K562 (cell line): ENCODE measurements around the gene CHCHD6. TPM values are rescaled to one million over a fixed set of nuclear protein-coding genes. Genes with fewer than 3 reads are reported as not detected.

Source experiments
- ATAC-seq: fragments of 200-7000 bp; cut with Tn5 transposase; 3 replicates; pipeline ENCODE4 v1.9.1; 2020; ENCODE audit warnings: moderate library complexity
- BruUV-seq: library from RNA; stranded (reverse); fragments of 400-500 nt; replicated peaks from 2 replicates; lab custom pipeline; 2021; lab: Mats Ljungman, UMichigan
- CTCF ChIA-PET: fragments of 300-600 bp; formaldehyde crosslinking; extraction: SDS; loops from one replicate; lab custom pipeline; 2021; ENCODE audit warnings: low intra/inter-chr PET ratio; lab: Yijun Ruan, JAX
- POLR2A ChIA-PET: fragments of 300-600, 350-650 bp; sonication (Branson Sonifier 250); formaldehyde crosslinking; extraction: SDS; loops from one replicate; lab custom pipeline; 2021; ENCODE audit warnings: antibody characterized with exemption, inconsistent platforms; lab: Yijun Ruan, JAX
- DNase-seq, 4 experiments: peaks; one replicate each; pipeline versions ENCODE4 v3.0.0 to v3.0.0-alpha.2; 2011 to 2018; ENCODE audit warnings: low spot score in 3 of 4, mixed read lengths in 3 of 4; ENCODE audit errors: extremely low read depth in 1 of 4
- FAIRE-seq: peaks from 2 replicates; lab custom pipeline; 2011; peaks lifted over from hg19 to GRCh38; lab: Jason Lieb, UNC
- H2AFZ ChIP-seq: 2 replicates; pipeline ENCODE4 v1.6.0; 2011; ENCODE audit warnings: low read depth, low read length, control low read depth, inconsistent platforms
- H3K27ac ChIP-seq: fragments of 200-600 bp; 3 replicates; pipeline ENCODE4 v1.8.0; 2011; ENCODE audit warnings: low read depth, mild to moderate bottlenecking, control low read depth, inconsistent platforms, low read length, moderate library complexity, mixed read lengths; ENCODE audit errors: extremely low read depth
- H3K27me3 ChIP-seq, 2 experiments: fragments of 300-600 bp in 1 of 2; 2 replicates in 1 of 2; 3 replicates in 1 of 2; pipeline versions ENCODE4 v1.6.0 to v1.8.0; 2011; ENCODE audit warnings: inconsistent platforms in 2 of 2, low read length in 2 of 2, mild to moderate bottlenecking in 1 of 2, mixed read lengths in 1 of 2, moderate library complexity in 1 of 2; ENCODE audit not compliant: control insufficient read depth in 2 of 2, insufficient read depth in 2 of 2
- H3K36me3 ChIP-seq: fragments of 300-600 bp; 3 replicates; pipeline ENCODE4 v1.8.0; 2011; ENCODE audit warnings: mild to moderate bottlenecking, low read length, inconsistent platforms; ENCODE audit not compliant: control insufficient read depth, insufficient read depth
- H3K4me1 ChIP-seq, 2 experiments: fragments of 200-600 bp in 1 of 2; replicated peaks in 1 of 2; 2 replicates in 1 of 2; 3 replicates in 1 of 2; pipeline versions ENCODE4 v1.5.1 to v1.8.0; 2011; ENCODE audit warnings: inconsistent platforms in 2 of 2, low read length in 2 of 2, mild to moderate bottlenecking in 1 of 2, mixed read lengths in 1 of 2, moderate library complexity in 1 of 2; ENCODE audit not compliant: control insufficient read depth in 2 of 2, insufficient read depth in 2 of 2
- H3K4me2 ChIP-seq: 2 replicates; pipeline ENCODE4 v1.6.1; 2011; ENCODE audit warnings: low read length, control low read depth, inconsistent platforms, mixed read lengths; ENCODE audit not compliant: insufficient read depth
- H3K4me3 ChIP-seq: fragments of 200-600 bp; sonication (generic), shearing (Covaris generic); 2 replicates; pipeline ENCODE4 v1.5.1; 2016; ENCODE audit warnings: control low read depth, inconsistent platforms
- H3K79me2 ChIP-seq: fragments of 200-600 bp; 3 replicates; pipeline ENCODE4 v1.8.0; 2011; ENCODE audit warnings: low read length, inconsistent platforms; ENCODE audit not compliant: control insufficient read depth, insufficient read depth
- H3K9ac ChIP-seq, 2 experiments: 2 replicates each; pipeline versions ENCODE4 v1.6.0 to v1.6.1; 2011; ENCODE audit warnings: low read depth in 2 of 2, low read length in 2 of 2, control low read depth in 1 of 2, inconsistent platforms in 1 of 2, mild to moderate bottlenecking in 1 of 2, mixed read lengths in 1 of 2; ENCODE audit not compliant: insufficient read depth in 1 of 2
- H3K9me1 ChIP-seq: one replicate; pipeline ENCODE4 v1.6.0; 2011; ENCODE audit warnings: inconsistent platforms, mild to moderate bottlenecking, low read length, moderate library complexity; ENCODE audit not compliant: control insufficient read depth, insufficient read depth
- H3K9me3 ChIP-seq: replicated peaks from 2 replicates; pipeline ENCODE4 v1.5.1; 2011; ENCODE audit warnings: low read depth, low read length, inconsistent platforms; ENCODE audit not compliant: control insufficient read depth, insufficient read depth
- H4K20me1 ChIP-seq: replicated peaks from 2 replicates; pipeline ENCODE4 v1.6.1; 2011; ENCODE audit warnings: low read length, inconsistent platforms, mixed read lengths; ENCODE audit not compliant: control insufficient read depth, insufficient read depth
- ATF3 ChIP-seq, 2 experiments: fragments of 450-650 bp in 1 of 2; sonication (generic) in 1 of 2; formaldehyde crosslinking in 1 of 2; IDR thresholded peaks in 1 of 2; conservative IDR thresholded peaks in 1 of 2; 2 replicates each; pipeline versions ENCODE4 v1.6.1 to v1.8.1; 2016 to 2023; ENCODE audit warnings: mild to moderate bottlenecking in 2 of 2, moderate library complexity in 2 of 2, inconsistent platforms in 1 of 2, missing genetic modification reagents in 1 of 2
- HMGN3 ChIP-seq: IDR thresholded peaks from 2 replicates; pipeline ENCODE4 v1.6.1; 2011; ENCODE audit warnings: borderline replicate concordance, low read depth, mild to moderate bottlenecking, mixed read lengths, low read length; ENCODE audit not compliant: insufficient read length; ENCODE audit errors: extremely low read depth
- KDM2B ChIP-seq: fragments of 250-450 bp; sonication (Bioruptor Pico); IDR thresholded peaks from 2 replicates; pipeline ENCODE4 v1.8.0; 2021; ENCODE audit warnings: mild to moderate bottlenecking, moderate library complexity
- PHF8 ChIP-seq: fragments of 200-600 bp; sonication (generic); IDR thresholded peaks from 2 replicates; pipeline ENCODE4 v1.6.1; 2012; ENCODE audit warnings: mixed run types, mild to moderate bottlenecking, inconsistent platforms, low read length, moderate library complexity, borderline replicate concordance
- POLR2G ChIP-seq: fragments of 200-400 bp; formaldehyde crosslinking; IDR thresholded peaks from 2 replicates; pipeline ENCODE4 v1.6.1; 2017; ENCODE audit warnings: low read depth, mild to moderate bottlenecking, antibody characterized with exemption, low read length, moderate library complexity
- RBFOX2 ChIP-seq: fragments of 200-400 bp; formaldehyde crosslinking; IDR thresholded peaks from 2 replicates; pipeline ENCODE4 v1.6.1; 2017; ENCODE audit warnings: low read depth, mild to moderate bottlenecking, low read length, moderate library complexity
- RUNX1 ChIP-seq: sonication (generic); IDR thresholded peaks from 2 replicates; pipeline ENCODE4 v1.6.1; 2016; ENCODE audit warnings: antibody characterized with exemption, low read depth
- SMARCA4 ChIP-seq: fragments of 450-650 bp; IDR thresholded peaks from 2 replicates; pipeline ENCODE4 v1.6.1; 2016
- SP2 ChIP-seq: IDR thresholded peaks from 2 replicates; pipeline ENCODE4 v1.6.1; 2011; ENCODE audit warnings: mild to moderate bottlenecking, low read depth, low read length, moderate library complexity; ENCODE audit not compliant: poor library complexity, severe bottlenecking; ENCODE audit errors: extremely low read depth
- ZBTB7A ChIP-seq: IDR thresholded peaks from 2 replicates; pipeline ENCODE4 v1.6.1; 2011; ENCODE audit warnings: low read depth, mild to moderate bottlenecking, low read length, moderate library complexity, borderline replicate concordance; ENCODE audit not compliant: control insufficient read depth
- ZKSCAN1 ChIP-seq: fragments of 150-350 bp; IDR thresholded peaks from 2 replicates; pipeline ENCODE4 v1.6.1; 2016; ENCODE audit warnings: low read depth, low read length
- ZNF146 ChIP-seq: IDR thresholded peaks from one replicate; pipeline ENCODE4 v1.6.1; 2018; ENCODE audit warnings: missing compliant biosample characterization; ENCODE audit not compliant: unreplicated experiment
- ZNF561 ChIP-seq: fragments of 450-650 bp; formaldehyde crosslinking; conservative IDR thresholded peaks from 2 replicates; pipeline ENCODE4 v1.4.0; 2020; ENCODE audit warnings: mild to moderate bottlenecking, moderate library complexity
- WGBS: fragments of 100-300 bp; shearing (Covaris generic); methylation state at CpG from one replicate; pipeline ENCODE4 v1.1.6; 2016; ENCODE audit warnings: low coverage, mixed read lengths; ENCODE audit not compliant: insufficient coverage; ENCODE audit errors: missing lambda C conversion rate; 5-methylcytosine and 5-hydroxymethylcytosine counted together
- in situ Hi-C: fragments of 300-500 bp; cut with MboI; formaldehyde crosslinking; loops from 4 replicates; pipeline ENCODE4 v1.15.0; 2018; ENCODE audit warnings: inconsistent platforms, mixed read lengths
- intact Hi-C: fragments of 100-400 bp; cut with micrococcal nuclease; formaldehyde crosslinking; loops from 2 replicates; pipeline ENCODE4 v1.14.2; 2022
- polyA plus RNA-seq, 8 experiments: library from polyadenylated mRNA; depleted of rRNA in 4 of 8; stranded (reverse) in 5 of 8; unstranded in 3 of 8; fragments of >200 nt; fragmentation: Nextera tagmentation in 2 of 8; fragmentation: Illumina TruSeq in 1 of 8; extraction: Ambion mirVana in 2 of 8; extraction: Trizol in 1 of 8; gene quantifications; 2 replicates each; pipeline versions ENCODE4 v1.2.1 to v1.2.3, GENCODE V29; 2011 to 2014; ENCODE audit warnings: inconsistent platforms in 1 of 8, missing spikeins in 1 of 8
- total RNA-seq, 7 experiments: library from RNA; depleted of rRNA in 6 of 7; stranded (reverse); fragments of >200 nt in 6 of 7; fragmentation: Illumina TruSeq in 2 of 7; extraction: Trizol in 2 of 7; gene quantifications; 2 replicates each; pipeline versions ENCODE4 v1.2.1 to v1.2.3, GENCODE V29; 2011 to 2021; ENCODE audit warnings: low replicate concordance in 1 of 7
- TF ChIP-seq, protein P1 (sequence below), 3 experiments: IDR thresholded peaks in 2 of 3; conservative IDR thresholded peaks in 1 of 3; 2 replicates each; pipeline ENCODE4 v1.5.1; 2011 to 2012; ENCODE audit warnings: low read length in 3 of 3, mild to moderate bottlenecking in 3 of 3, control low read depth in 2 of 3, improper control_type of control experiment in 1 of 3, inconsistent platforms in 1 of 3, low read depth in 1 of 3, mixed read lengths in 1 of 3, moderate library complexity in 1 of 3; ENCODE audit not compliant: insufficient read depth in 2 of 3

Gene CHCHD6
- total and polyA plus RNA-seq, 9 of the 15 experiments (the other 6 are each of a cell fraction or from before 2014, with no cell fraction given), result 4.6 to 18.6 (median 10.9) TPM

GRCh38 chr3:126983653-126984390, 279.8 kb downstream of the CHCHD6 start (continued):
- TF ChIP-seq PHF8 (peak; percentile 22; the same call in 1 of the 2 replicates), ZNF561 (CRISPR knock-in tag) (no peak), RBFOX2 (peak; percentile 73), ATF3 (IDR thresholded peaks at IDR 0.05) (no peak), ATF3 (CRISPR knock-in tag; conservative IDR thresholded peaks at IDR 0.05) (no peak), ZNF146 (CRISPR knock-in tag) (no peak)

- CTCF ChIA-PET, result no interaction called here
- Histone ChIP-seq H3K27ac (peak overlapping the region; percentile 65; the same call in 1 of the 3 replicates), H4K20me1 (peaks cover 43% of the 10 kb centered on the region), H3K9me1 (peaks cover 17% of the 10 kb centered on the region), H2AFZ (no peak overlapping the region), H3K36me3 (peaks cover 24% of the 10 kb centered on the region; the same call in 2 of the 3 replicates), H3K9me3 (no peaks in the 10 kb centered on the region), H3K27me3 (no peaks in the 10 kb centered on the region), H3K4me1 (peaks cover 21 to 65% of the 10 kb centered on the region in 2 experiments), H3K4me3 (peak overlapping the region; percentile 62), H3K4me2 (peak overlapping the region; percentile 63), H3K9ac (peak overlapping the region; percentile 63 to 90; a peak in 3 of 4 replicates), H3K79me2 (peaks cover 63% of the 10 kb centered on the region)
- BruUV-seq, result TSS peak; percentile 43
- POLR2A ChIA-PET, result interaction anchor here (0.7 to 0.8 kb wide), 2 partner anchors 14 to 227 kb away, joined by 3 to 4 read pairs; no protein-coding TSS in a partner anchor
- WGBS, result 29% methylated on average over 15 of the region's 21 CpGs
- peak; percentile 22 for TF ChIP-seq HMGN3
- no peak for TF ChIP-seq SMARCA4
- TF ChIP-seq POLR2G, result peak; percentile 10; the same call in 1 of the 2 replicates
- TF ChIP-seq, protein P1, sequence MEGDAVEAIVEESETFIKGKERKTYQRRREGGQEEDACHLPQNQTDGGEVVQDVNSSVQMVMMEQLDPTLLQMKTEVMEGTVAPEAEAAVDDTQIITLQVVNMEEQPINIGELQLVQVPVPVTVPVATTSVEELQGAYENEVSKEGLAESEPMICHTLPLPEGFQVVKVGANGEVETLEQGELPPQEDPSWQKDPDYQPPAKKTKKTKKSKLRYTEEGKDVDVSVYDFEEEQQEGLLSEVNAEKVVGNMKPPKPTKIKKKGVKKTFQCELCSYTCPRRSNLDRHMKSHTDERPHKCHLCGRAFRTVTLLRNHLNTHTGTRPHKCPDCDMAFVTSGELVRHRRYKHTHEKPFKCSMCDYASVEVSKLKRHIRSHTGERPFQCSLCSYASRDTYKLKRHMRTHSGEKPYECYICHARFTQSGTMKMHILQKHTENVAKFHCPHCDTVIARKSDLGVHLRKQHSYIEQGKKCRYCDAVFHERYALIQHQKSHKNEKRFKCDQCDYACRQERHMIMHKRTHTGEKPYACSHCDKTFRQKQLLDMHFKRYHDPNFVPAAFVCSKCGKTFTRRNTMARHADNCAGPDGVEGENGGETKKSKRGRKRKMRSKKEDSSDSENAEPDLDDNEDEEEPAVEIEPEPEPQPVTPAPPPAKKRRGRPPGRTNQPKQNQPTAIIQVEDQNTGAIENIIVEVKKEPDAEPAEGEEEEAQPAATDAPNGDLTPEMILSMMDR (IDR thresholded peaks at IDR 0.05 in 2 of 3, conservative IDR thresholded peaks at IDR 0.05 in 1 of 3; ENCODE audit: insufficient read depth in 2 of 3, low read depth in 1 of 3, low read length in 3 of 3), result 0 out of 6 replicates have a peak, but pooled peaks of 1 of the 3 experiments have one; percentile 9
- no peak for TF ChIP-seq SP2
- 0 out of 2 replicates have a peak, but pooled peaks have one; percentile 48 for TF ChIP-seq ZKSCAN1
- TF ChIP-seq KDM2B, result no peak
- TF ChIP-seq RBFOX2, result peak; percentile 66
- TF ChIP-seq RUNX1, result no peak
- peak; percentile 16; the same call in 1 of the 2 replicates for TF ChIP-seq ZBTB7A
- ATAC-seq, result no peak
- in situ Hi-C loops, result no loop called here
- FAIRE-seq, result no peak
- DNase-seq, result no peak
- intact Hi-C loops, result loop anchor here (5.0 to 10.0 kb wide), 3 partner anchors 72 to 300 kb away; no protein-coding TSS in a partner anchor
Observed at GRCh38 chr3:126984391-126985131, 280.5 kb downstream of the CHCHD6 start.
